ENCODE data around the gene PTK7. TPM values are rescaled to one million over a fixed set of nuclear protein-coding genes. Genes with fewer than 3 reads are reported as not detected.

Gene PTK7
- total and polyA plus RNA-seq, 2 of the 8 experiments (the other 6 are each of a cell fraction or from before 2014, with no cell fraction given): 110 to 138 TPM

GRCh38 chr6:43054206-43054943 is 21.7 kb upstream of the PTK7 start (continued):
- TF ChIP-seq CHD7 (IDR thresholded peaks at IDR 0.05; ENCODE audit: insufficient replicate concordance, low read length) (no peak), TAF7 (optimal IDR thresholded peaks at IDR 0.05; ENCODE audit: borderline replicate concordance, low read depth, low read length) (no peak), CTCF (IDR thresholded peaks at IDR 0.05; ENCODE audit: control extremely low read depth in 1 of 3, insufficient read depth in 1 of 3, low read depth in 1 of 3, low read length in 3 of 3) (no peak), CTBP2 (IDR thresholded peaks at IDR 0.05; ENCODE audit: borderline replicate concordance, insufficient read depth, insufficient read length, low read length) (no peak), HDAC2 (IDR thresholded peaks at IDR 0.05; ENCODE audit: borderline replicate concordance in 1 of 2, low read depth in 2 of 2, low read length in 2 of 2) (no peak), RAD21 (IDR thresholded peaks at IDR 0.05 in 1 of 2, conservative IDR thresholded peaks at IDR 0.05 in 1 of 2; ENCODE audit: low read depth in 2 of 2, low read length in 2 of 2) (no peak)
